IMR-90 (cell line): ENCODE data around the gene PRDM13. TPM values are rescaled to one million over a fixed set of nuclear protein-coding genes. Genes with fewer than 3 reads are reported as not detected.

Source experiments
- ATAC-seq: fragments of 200-7000 bp; cut with Tn5 transposase; 2 replicates; pipeline ENCODE4 v1.9.1; 2020; ENCODE audit warnings: low read depth, mild to moderate bottlenecking, moderate library complexity
- BruUV-seq: library from RNA; stranded (reverse); fragments of 400-500 nt; replicated peaks from 2 replicates; lab custom pipeline; 2021; lab: Mats Ljungman, UMichigan
- CTCF ChIA-PET: fragments of 300-600 bp; formaldehyde crosslinking; extraction: SDS; loops from one replicate; lab custom pipeline; 2021; ENCODE audit warnings: antibody characterized with exemption; lab: Yijun Ruan, JAX
- POLR2A ChIA-PET: fragments of 300-600 bp; sonication (Branson Sonifier 250); formaldehyde crosslinking; loops from one replicate; lab custom pipeline; 2022; ENCODE audit warnings: antibody characterized with exemption; ENCODE audit not compliant: unreplicated experiment; lab: Charles Lee
- DNase-seq: peaks from one replicate; pipeline ENCODE4 v3.0.0; 2013
- H2AFZ ChIP-seq: replicated peaks from 2 replicates; pipeline ENCODE3; 2013; ENCODE audit warnings: low read length, mild to moderate bottlenecking; ENCODE audit not compliant: poor library complexity
- H2AK5ac ChIP-seq: 2 replicates; pipeline ENCODE4 v1.6.1; 2013; ENCODE audit warnings: low read depth, low read length, inconsistent platforms
- H2AK9ac ChIP-seq: replicated peaks from 2 replicates; pipeline ENCODE3; 2013; ENCODE audit warnings: mild to moderate bottlenecking, low read depth, low read length, moderate library complexity; ENCODE audit not compliant: poor library complexity
- H2BK120ac ChIP-seq: 2 replicates; pipeline ENCODE4 v1.6.1; 2013; ENCODE audit warnings: low read depth, low read length, inconsistent platforms
- H2BK15ac ChIP-seq: 3 replicates; pipeline ENCODE4 v1.6.1; 2013; ENCODE audit warnings: low read depth, low read length, inconsistent platforms
- H2BK20ac ChIP-seq: 2 replicates; pipeline ENCODE4 v1.6.1; 2013; ENCODE audit warnings: low read depth, mild to moderate bottlenecking, inconsistent platforms, low read length, moderate library complexity
- H2BK5ac ChIP-seq: 2 replicates; pipeline ENCODE4 v1.6.1; 2013; ENCODE audit warnings: mild to moderate bottlenecking, low read depth, low read length, inconsistent platforms; ENCODE audit not compliant: poor library complexity, severe bottlenecking
- H3K14ac ChIP-seq: replicated peaks from 2 replicates; pipeline ENCODE4 v1.6.1; 2013; ENCODE audit warnings: low read depth, low read length, inconsistent platforms
- H3K18ac ChIP-seq: 2 replicates; pipeline ENCODE4 v1.6.1; 2013; ENCODE audit warnings: low read depth, low read length, control low read depth
- H3K23ac ChIP-seq: 2 replicates; pipeline ENCODE4 v1.6.1; 2013; ENCODE audit warnings: low read depth, low read length, inconsistent platforms
- H3K27ac ChIP-seq: 2 replicates; pipeline ENCODE4 v1.5.1; 2013; ENCODE audit warnings: mild to moderate bottlenecking, control low read depth, low read length; ENCODE audit not compliant: insufficient read depth
- H3K27me3 ChIP-seq: 2 replicates; pipeline ENCODE4 v1.6.1; 2013; ENCODE audit warnings: low read length; ENCODE audit not compliant: control insufficient read depth, insufficient read depth
- H3K36me3 ChIP-seq: 2 replicates; pipeline ENCODE4 v1.6.1; 2013; ENCODE audit warnings: low read length, mixed read lengths; ENCODE audit not compliant: control insufficient read depth, insufficient read depth
- H3K4ac ChIP-seq: 2 replicates; pipeline ENCODE4 v1.6.1; 2013; ENCODE audit warnings: low read depth, low read length, inconsistent platforms
- H3K4me1 ChIP-seq: 2 replicates; pipeline ENCODE4 v1.6.1; 2013; ENCODE audit warnings: low read length, mixed read lengths; ENCODE audit not compliant: control insufficient read depth, insufficient read depth
- H3K4me2 ChIP-seq: 2 replicates; pipeline ENCODE4 v1.6.1; 2013; ENCODE audit warnings: low read depth, mild to moderate bottlenecking, control low read depth, low read length, moderate library complexity
- H3K4me3 ChIP-seq: 2 replicates; pipeline ENCODE4 v1.5.1; 2013; ENCODE audit warnings: low read depth, mild to moderate bottlenecking, control low read depth, low read length, moderate library complexity; ENCODE audit not compliant: insufficient read depth
- H3K56ac ChIP-seq: 2 replicates; pipeline ENCODE4 v1.6.1; 2013; ENCODE audit warnings: low read length, inconsistent platforms; ENCODE audit not compliant: insufficient read depth; ENCODE audit errors: extremely low read depth
- H3K79me1 ChIP-seq, 2 experiments: 2 replicates each; pipeline ENCODE4 v1.6.1; 2013; ENCODE audit warnings: low read length in 2 of 2, inconsistent platforms in 1 of 2, low read depth in 1 of 2
- H3K9ac ChIP-seq: 2 replicates; pipeline ENCODE4 v1.6.1; 2013; ENCODE audit warnings: low read depth, low read length, control low read depth
- H3K9me1 ChIP-seq: 2 replicates; pipeline ENCODE4 v1.6.1; 2013; ENCODE audit warnings: low read length, inconsistent platforms; ENCODE audit not compliant: insufficient read depth
- H3K9me3 ChIP-seq: 2 replicates; pipeline ENCODE4 v1.6.1; 2013; ENCODE audit warnings: low read length; ENCODE audit not compliant: control insufficient read depth, insufficient read depth
- H4K20me1 ChIP-seq: 2 replicates; pipeline ENCODE4 v1.6.1; 2013; ENCODE audit warnings: low read length, inconsistent platforms; ENCODE audit not compliant: insufficient read depth
- H4K5ac ChIP-seq: 2 replicates; pipeline ENCODE4 v1.6.1; 2013; ENCODE audit warnings: mild to moderate bottlenecking, low read depth, low read length, control low read depth
- H4K8ac ChIP-seq, 2 experiments: 2 replicates each; pipeline ENCODE4 v1.6.1; 2013; ENCODE audit warnings: low read depth in 2 of 2, low read length in 2 of 2, control low read depth in 1 of 2, inconsistent platforms in 1 of 2
- H4K91ac ChIP-seq: 2 replicates; pipeline ENCODE4 v1.6.1; 2013; ENCODE audit warnings: low read depth, low read length, inconsistent platforms; ENCODE audit not compliant: insufficient read depth
- BHLHE40 ChIP-seq: fragments of 150-350 bp; IDR thresholded peaks from 2 replicates; pipeline ENCODE4 v1.6.1; 2016; ENCODE audit warnings: mild to moderate bottlenecking, low read depth, low read length
- CEBPB ChIP-seq: IDR thresholded peaks from 2 replicates; pipeline ENCODE4 v1.6.1; 2012; ENCODE audit warnings: low read depth, low read length, improper control_type of control experiment
- CHD1 ChIP-seq: IDR thresholded peaks from 2 replicates; pipeline ENCODE4 v1.6.1; 2012; ENCODE audit warnings: low read depth, low read length, improper control_type of control experiment
- CTCF ChIP-seq: conservative IDR thresholded peaks from 2 replicates; pipeline ENCODE4 v1.5.1; 2012; ENCODE audit warnings: mild to moderate bottlenecking, low read depth, low read length, improper control_type of control experiment
- ELK1 ChIP-seq: fragments of 150-350 bp; IDR thresholded peaks from 2 replicates; pipeline ENCODE4 v1.6.1; 2016; ENCODE audit warnings: low read depth, mild to moderate bottlenecking, low read length, moderate library complexity, borderline replicate concordance
- FOS ChIP-seq: fragments of 150-350 bp; IDR thresholded peaks from 2 replicates; pipeline ENCODE4 v1.6.1; 2016; ENCODE audit warnings: low read depth, low read length
- MAFK ChIP-seq: IDR thresholded peaks from 2 replicates; pipeline ENCODE4 v1.6.1; 2012; ENCODE audit warnings: low read depth, low read length, improper control_type of control experiment
- MAZ ChIP-seq: IDR thresholded peaks from 2 replicates; pipeline ENCODE4 v1.6.1; 2012; ENCODE audit warnings: low read depth, mild to moderate bottlenecking, low read length, improper control_type of control experiment, moderate library complexity, borderline replicate concordance
- MXI1 ChIP-seq: IDR thresholded peaks from 2 replicates; pipeline ENCODE4 v1.6.1; 2012; ENCODE audit warnings: low read depth, mild to moderate bottlenecking, low read length, moderate library complexity, borderline replicate concordance
- POLR2A ChIP-seq: IDR thresholded peaks from 2 replicates; pipeline ENCODE4 v1.6.1; 2012; ENCODE audit warnings: mild to moderate bottlenecking, low read depth, low read length
- RAD21 ChIP-seq: IDR thresholded peaks from 2 replicates; pipeline ENCODE4 v1.6.1; 2012; ENCODE audit warnings: low read length, improper control_type of control experiment
- RCOR1 ChIP-seq: IDR thresholded peaks from 2 replicates; pipeline ENCODE4 v1.6.1; 2012; ENCODE audit warnings: mild to moderate bottlenecking, low read length, improper control_type of control experiment; ENCODE audit not compliant: insufficient replicate concordance
- RFX5 ChIP-seq: IDR thresholded peaks from 2 replicates; pipeline ENCODE4 v1.8.0; 2012; ENCODE audit warnings: low read depth, mild to moderate bottlenecking, low read length, moderate library complexity
- SMC3 ChIP-seq: fragments of 150-350 bp; IDR thresholded peaks from 2 replicates; pipeline ENCODE4 v1.6.1; 2016; ENCODE audit warnings: low read depth, mild to moderate bottlenecking, antibody characterized with exemption, low read length, moderate library complexity
- USF2 ChIP-seq: fragments of 150-350 bp; IDR thresholded peaks from 2 replicates; pipeline ENCODE4 v1.6.1; 2017; ENCODE audit warnings: mild to moderate bottlenecking, antibody characterized with exemption, low read length, low read depth
- WGBS, 2 experiments: methylation state at CpG; one replicate each; pipeline versions ENCODE4 v1.1.5 to v1.1.7; 2013; ENCODE audit warnings: missing lambda C conversion rate in 2 of 2; ENCODE audit not compliant: insufficient read length in 1 of 2; ENCODE audit errors: extremely low coverage in 2 of 2; 5-methylcytosine and 5-hydroxymethylcytosine counted together
- dilution Hi-C: fragments of 300-500 bp; cut with HindIII; formaldehyde crosslinking; loops from one replicate; pipeline ENCODE4 v1.14.3; 2018; ENCODE audit warnings: low sequenced_read_pairs; ENCODE audit not compliant: unreplicated experiment
- in situ Hi-C: fragments of 300-500 bp; cut with MboI; formaldehyde crosslinking; loops from 3 replicates; pipeline ENCODE4 v1.14.3; 2019; ENCODE audit warnings: low sequenced_read_pairs, inconsistent platforms, mixed read lengths
- intact Hi-C: fragments of 100-400 bp; cut with micrococcal nuclease; formaldehyde crosslinking; loops from 2 replicates; pipeline ENCODE4 v1.10.0; 2022
- polyA plus RNA-seq, 3 experiments: library from polyadenylated mRNA; depleted of rRNA; stranded (reverse); fragments of >200 nt; gene quantifications; 2 replicates each; pipeline ENCODE4 v1.2.3, GENCODE V29; 2012; ENCODE audit warnings: low replicate concordance in 1 of 3
- total RNA-seq: library from RNA; depleted of rRNA; stranded (reverse); fragments of >200 nt; gene quantifications from 2 replicates; pipeline ENCODE4 v1.2.3, GENCODE V29; 2012

PRDM13 gene
- total and polyA plus RNA-seq, 2 of the 4 experiments (the other 2 are of a cell fraction), result not detected

GRCh38 chr6:99617131-99617530 lies 10.5 kb downstream of the PRDM13 start:
- H3K27ac ChIP-seq, result no peak overlapping the region
- no peak overlapping the region for H3K9ac ChIP-seq
- no peak overlapping the region for H3K4me3 ChIP-seq
- in situ Hi-C loops (no loop called here), dilution Hi-C loops (no loop called here), intact Hi-C loops (no loop called here)
- H3K56ac ChIP-seq, result no peak overlapping the region
- no peak overlapping the region for H2BK5ac ChIP-seq
- H4K5ac ChIP-seq, result no peak overlapping the region
- no TSS peak for BruUV-seq
- H3K18ac ChIP-seq, result no peak overlapping the region
- H2BK15ac ChIP-seq, result no peak overlapping the region
- H3K36me3 ChIP-seq, result no peaks in the 10 kb centered on the region
- no peaks in the 10 kb centered on the region for H3K79me1 ChIP-seq
- WGBS, 2 experiments, result no CpG with 5 or more reads among the region's 2 CpGs
- H4K8ac ChIP-seq, result no peak overlapping the region
- H3K27me3 ChIP-seq, result peaks cover 61% of the 10 kb centered on the region
- H3K4me2 ChIP-seq, result no peak overlapping the region
- no peaks in the 10 kb centered on the region for H4K20me1 ChIP-seq
- H2AK5ac ChIP-seq, result no peak overlapping the region
- H3K23ac ChIP-seq, result no peak overlapping the region
- no peaks in the 10 kb centered on the region for H3K9me1 ChIP-seq
- no peak overlapping the region for H4K91ac ChIP-seq
- no peak for TF ChIP-seq POLR2A
- no peak for TF ChIP-seq USF2
- no peak for TF ChIP-seq FOS
- no peak for TF ChIP-seq ELK1
- TF ChIP-seq MXI1, result no peak
- no peak for TF ChIP-seq RFX5
- no peak for TF ChIP-seq MAZ
- TF ChIP-seq BHLHE40, result no peak
- no peak for TF ChIP-seq CTCF
- no peak for TF ChIP-seq CHD1
- no peak for TF ChIP-seq RAD21
- TF ChIP-seq RCOR1, result no peak
- TF ChIP-seq SMC3, result no peak
- no peak for TF ChIP-seq CEBPB
- TF ChIP-seq MAFK, result no peak
- peaks cover 10% of the 10 kb centered on the region for H3K9me3 ChIP-seq
- no peak overlapping the region for H2BK120ac ChIP-seq
- DNase-seq, result no peak
- no peak overlapping the region for H3K14ac ChIP-seq
- no peak overlapping the region for H2AFZ ChIP-seq
- no peak overlapping the region for H2BK20ac ChIP-seq
- no peak overlapping the region for H2AK9ac ChIP-seq
- H3K4ac ChIP-seq, result no peak overlapping the region
- no peaks in the 10 kb centered on the region for H3K4me1 ChIP-seq
- ChIA-PET CTCF (no interaction called here), POLR2A (no interaction called here)
- no peak for ATAC-seq
